ENCODE measurements around the gene HOXD3.

The HOXD3 gene

DNA sequence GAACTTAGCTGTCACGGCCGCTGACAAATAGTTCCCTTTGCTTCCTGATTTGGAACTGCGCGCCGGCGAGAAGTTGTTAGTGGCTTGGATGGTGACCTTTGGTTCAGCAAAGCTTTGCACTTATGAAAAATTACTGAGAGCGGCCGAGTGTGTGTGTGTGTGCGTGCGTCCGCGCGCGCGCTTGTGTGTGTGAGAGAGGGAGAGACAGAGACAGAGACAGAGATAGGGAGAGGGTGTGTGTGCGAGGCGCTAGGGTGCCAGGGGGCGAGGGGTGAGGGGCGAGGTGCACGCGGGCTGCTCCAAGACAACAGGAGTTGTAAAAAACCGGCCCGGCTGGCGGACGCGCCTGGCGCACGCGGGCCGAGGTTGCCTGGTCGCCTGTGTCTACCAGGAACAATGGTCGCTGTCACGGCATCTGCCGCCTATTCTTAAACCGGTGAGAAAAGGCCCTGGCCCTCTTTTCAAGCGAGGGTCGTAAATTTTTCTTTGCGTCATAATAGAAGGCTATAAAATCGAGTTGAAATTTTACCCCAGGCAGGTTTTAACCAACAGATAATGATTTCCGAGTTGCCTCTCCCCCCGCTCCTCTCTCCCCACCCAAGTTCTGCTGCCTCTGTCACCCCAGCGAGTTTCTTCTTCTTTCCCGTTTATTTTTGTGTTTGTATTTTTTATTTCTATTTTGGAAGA is 535 bp downstream of the HOXD3 start:
- TF ChIP-seq EP300 (IDR thresholded peaks at IDR 0.05; ENCODE audit: borderline replicate concordance) (no peak), REST (IDR thresholded peaks at IDR 0.05; ENCODE audit: low read depth) (no peak), RAD21 (IDR thresholded peaks at IDR 0.05; ENCODE audit: low read depth) (no peak), CEBPB (IDR thresholded peaks at IDR 0.05) (no peak), CREB1 (IDR thresholded peaks at IDR 0.05; ENCODE audit: low read depth) (no peak), TEAD4 (IDR thresholded peaks at IDR 0.05) (no peak), FOXM1 (IDR thresholded peaks at IDR 0.05; ENCODE audit: borderline replicate concordance, low read depth) (no peak), NFIC (IDR thresholded peaks at IDR 0.05) (no peak), TCF12 (IDR thresholded peaks at IDR 0.05; ENCODE audit: low read depth) (no peak), USF1 (IDR thresholded peaks at IDR 0.05) (no peak), EGR1 (IDR thresholded peaks at IDR 0.05) (no peak), ZBTB7A (IDR thresholded peaks at IDR 0.05; ENCODE audit: low read depth) (no peak), TAF1 (IDR thresholded peaks at IDR 0.05; ENCODE audit: low read depth) (no peak), YY1 (IDR thresholded peaks at IDR 0.05; ENCODE audit: low read depth) (no peak)
- TF ChIP-seq, protein P1, sequence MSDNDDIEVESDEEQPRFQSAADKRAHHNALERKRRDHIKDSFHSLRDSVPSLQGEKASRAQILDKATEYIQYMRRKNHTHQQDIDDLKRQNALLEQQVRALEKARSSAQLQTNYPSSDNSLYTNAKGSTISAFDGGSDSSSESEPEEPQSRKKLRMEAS (IDR thresholded peaks at IDR 0.05): no peak

- TF ChIP-seq TEAD4 (IDR thresholded peaks at IDR 0.05) (no peak), USF1 (IDR thresholded peaks at IDR 0.05) (no peak), YY1 (IDR thresholded peaks at IDR 0.05; ENCODE audit: low read depth) (no peak), NFIC (IDR thresholded peaks at IDR 0.05) (no peak)
These were observed 1.1 kb downstream of the HOXD3 start for GRCh38 chr2:176158186-176158591.

GRCh38 chr2:176158855-176159662 is 2.0 kb downstream of the HOXD3 start:
- no peak for TF ChIP-seq TCF12 (IDR thresholded peaks at IDR 0.05; ENCODE audit: low read depth)
- no peak for TF ChIP-seq FOXM1 (IDR thresholded peaks at IDR 0.05; ENCODE audit: borderline replicate concordance, low read depth)
- no peak for TF ChIP-seq TEAD4 (IDR thresholded peaks at IDR 0.05)
- TF ChIP-seq YY1 (IDR thresholded peaks at IDR 0.05; ENCODE audit: low read depth): no peak
- TF ChIP-seq, protein P1 (IDR thresholded peaks at IDR 0.05): no peak
- TF ChIP-seq EP300 (IDR thresholded peaks at IDR 0.05; ENCODE audit: borderline replicate concordance): no peak
- no peak for TF ChIP-seq TAF1 (IDR thresholded peaks at IDR 0.05; ENCODE audit: low read depth)
- TF ChIP-seq RAD21 (IDR thresholded peaks at IDR 0.05; ENCODE audit: low read depth): no peak
- no peak for TF ChIP-seq CEBPB (IDR thresholded peaks at IDR 0.05)
- no peak for TF ChIP-seq NFIC (IDR thresholded peaks at IDR 0.05)
- TF ChIP-seq CREB1 (IDR thresholded peaks at IDR 0.05; ENCODE audit: low read depth): no peak
- no peak for TF ChIP-seq EGR1 (IDR thresholded peaks at IDR 0.05)
- no peak for TF ChIP-seq REST (IDR thresholded peaks at IDR 0.05; ENCODE audit: low read depth)

- no peak for TF ChIP-seq YY1 (IDR thresholded peaks at IDR 0.05; ENCODE audit: low read depth)
- TF ChIP-seq EP300 (IDR thresholded peaks at IDR 0.05; ENCODE audit: borderline replicate concordance): no peak
- TF ChIP-seq TCF12 (IDR thresholded peaks at IDR 0.05; ENCODE audit: low read depth): no peak
These were observed 2.6 kb downstream of the HOXD3 start for GRCh38 chr2:176159663-176160250.

DNA sequence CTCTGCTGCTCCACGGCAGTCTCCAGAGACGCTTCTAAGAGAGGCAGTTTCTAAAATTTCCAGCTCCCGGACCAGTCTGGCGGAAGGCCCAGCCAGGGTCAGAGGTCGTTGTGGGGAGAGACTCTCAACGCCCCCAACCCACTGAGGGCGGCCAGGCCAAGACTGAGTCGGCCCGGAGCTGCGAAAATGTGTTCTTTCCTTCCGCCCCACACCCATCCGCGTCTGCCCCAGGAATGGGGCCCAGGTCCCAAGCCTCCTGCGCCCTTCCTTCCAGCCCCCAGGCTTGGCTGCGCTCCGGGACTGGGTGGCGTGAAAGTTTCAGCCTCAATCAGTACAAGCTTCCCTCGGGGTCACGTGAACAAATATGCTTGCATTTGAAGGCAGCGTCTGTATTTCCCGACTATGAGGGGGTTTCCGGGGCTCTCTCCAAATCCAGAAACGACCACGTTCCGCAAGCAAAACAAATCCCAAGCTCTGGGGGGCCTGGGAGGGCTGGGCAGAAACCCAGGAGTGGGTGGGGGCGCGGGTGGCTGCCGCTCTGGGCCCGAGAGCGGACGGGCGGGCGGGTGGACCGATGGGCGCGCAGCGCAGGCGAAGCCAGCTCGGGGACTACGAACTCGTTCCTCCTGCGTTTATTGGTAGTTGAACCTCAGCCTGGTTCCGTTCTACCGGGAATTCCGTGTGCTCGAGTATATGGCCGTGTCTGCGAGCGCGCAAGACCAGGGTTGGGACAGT is 3.3 kb downstream of the HOXD3 start:
- TF ChIP-seq TEAD4 (IDR thresholded peaks at IDR 0.05): no peak
- no peak for TF ChIP-seq EGR1 (IDR thresholded peaks at IDR 0.05)
- no peak for TF ChIP-seq TAF1 (IDR thresholded peaks at IDR 0.05; ENCODE audit: low read depth)
- no peak for TF ChIP-seq EP300 (IDR thresholded peaks at IDR 0.05; ENCODE audit: borderline replicate concordance)
